ENCODE measurements around the gene TCOF1.
"Not testable (repeated sequence)": the region's sequence is repeated elsewhere in the genome, so short reads cannot be mapped to it uniquely, and the experiment has no call there.

TCOF1 gene

DNA sequence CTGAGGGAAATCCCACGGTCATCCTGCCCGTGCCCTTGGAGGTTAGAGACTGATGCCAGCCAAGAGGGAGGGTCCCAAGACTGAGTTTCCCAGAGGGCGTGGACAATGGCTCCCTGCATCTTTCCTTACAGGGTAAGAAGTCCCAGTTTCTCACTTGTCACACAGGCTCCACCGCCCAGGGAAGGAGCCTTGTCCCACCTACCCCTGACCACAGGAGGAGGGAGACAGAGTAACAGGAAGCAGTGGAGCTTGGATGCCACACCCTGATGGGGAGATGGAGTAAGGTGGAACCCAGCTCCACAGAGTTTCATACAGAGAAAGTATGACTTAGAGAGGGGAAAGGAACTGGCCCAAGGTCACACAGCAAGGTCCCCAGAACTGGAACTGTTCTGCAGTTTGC is 64.6 kb downstream of the TCOF1 start:
- TF ChIP-seq EZH2 (IDR thresholded peaks at IDR 0.05; ENCODE audit: borderline replicate concordance, low read length), result no peak
- TF ChIP-seq CTCF (IDR thresholded peaks at IDR 0.05; ENCODE audit: low read length), result no peak
- Histone ChIP-seq H3K4me1 (ENCODE audit: insufficient read depth, low read length, severe bottlenecking) (peaks cover 12% of the 10 kb centered on the region), H3K79me2 (ENCODE audit: insufficient read depth, low read length) (no peaks in the 10 kb centered on the region), H2AFZ (ENCODE audit: low read length) (no peak overlapping the region), H3K9me2 (ENCODE audit: low read depth, low read length) (no peaks in the 10 kb centered on the region), H3K27ac (ENCODE audit: low read depth, low read length, poor library complexity, severe bottlenecking) (no peak overlapping the region), H3K9ac (ENCODE audit: low read length) (no peak overlapping the region), H3K36me3 (ENCODE audit: insufficient read depth, low read length) (no peaks in the 10 kb centered on the region), H4K20me1 (ENCODE audit: insufficient read depth, low read length) (no peaks in the 10 kb centered on the region), H3K27me3 (ENCODE audit: insufficient read depth, low read length) (no peaks in the 10 kb centered on the region), H3K9me3 (ENCODE audit: low read length) (no peaks in the 10 kb centered on the region), H3K4me2 (ENCODE audit: low read length) (no peak overlapping the region), H3K4me3 (ENCODE audit: low read depth, low read length, poor library complexity, severe bottlenecking) (no peak overlapping the region), H3F3A (ENCODE audit: insufficient read depth, low read length) (no peaks in the 10 kb centered on the region)

DNA sequence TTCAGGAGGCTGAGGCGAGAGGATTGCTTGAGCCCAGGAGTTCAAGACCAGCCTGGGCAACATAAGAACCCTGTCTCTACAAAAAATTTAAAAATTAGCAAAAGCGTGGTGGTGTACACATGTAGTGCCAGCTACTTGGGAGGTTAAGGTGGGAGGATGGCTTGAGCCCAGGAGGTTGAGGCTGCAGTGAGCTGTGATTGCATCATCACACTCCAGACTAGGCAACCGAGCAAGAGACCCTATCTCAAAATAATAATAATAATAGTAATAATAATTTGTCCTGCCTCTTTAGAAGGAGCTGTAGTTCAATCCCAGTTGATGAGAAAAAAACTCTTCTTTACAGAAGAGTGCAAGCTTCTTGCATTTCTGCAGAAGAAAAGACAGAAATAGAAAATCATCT is 65.3 kb downstream of the TCOF1 start:
- no peak overlapping the region for H3K9ac ChIP-seq (ENCODE audit: low read length)
- no peak for TF ChIP-seq EZH2 (IDR thresholded peaks at IDR 0.05; ENCODE audit: borderline replicate concordance, low read length)
- no peak for TF ChIP-seq CTCF (IDR thresholded peaks at IDR 0.05; ENCODE audit: low read length)
- H3K27me3 ChIP-seq (ENCODE audit: insufficient read depth, low read length), result no peaks in the 10 kb centered on the region
- H4K20me1 ChIP-seq (ENCODE audit: insufficient read depth, low read length), result no peaks in the 10 kb centered on the region
- no peak overlapping the region for H2AFZ ChIP-seq (ENCODE audit: low read length)
- H3K79me2 ChIP-seq (ENCODE audit: insufficient read depth, low read length), result no peaks in the 10 kb centered on the region
- H3K4me3 ChIP-seq (ENCODE audit: low read depth, low read length, poor library complexity, severe bottlenecking), result no peak overlapping the region
- H3K9me2 ChIP-seq (ENCODE audit: low read depth, low read length), result no peaks in the 10 kb centered on the region
- no peaks in the 10 kb centered on the region for H3F3A ChIP-seq (ENCODE audit: insufficient read depth, low read length)
- H3K4me2 ChIP-seq (ENCODE audit: low read length), result no peak overlapping the region
- no peaks in the 10 kb centered on the region for H3K36me3 ChIP-seq (ENCODE audit: insufficient read depth, low read length)
- H3K27ac ChIP-seq (ENCODE audit: low read depth, low read length, poor library complexity, severe bottlenecking), result no peak overlapping the region
- H3K9me3 ChIP-seq (ENCODE audit: low read length), result no peaks in the 10 kb centered on the region
- H3K4me1 ChIP-seq (ENCODE audit: insufficient read depth, low read length, severe bottlenecking), result peaks cover 12% of the 10 kb centered on the region

- H3K36me3 ChIP-seq (ENCODE audit: insufficient read depth, low read length); H3K27me3 ChIP-seq (ENCODE audit: insufficient read depth, low read length); H3K4me1 ChIP-seq (ENCODE audit: insufficient read depth, low read length, severe bottlenecking); H3K9me3 ChIP-seq (ENCODE audit: low read length); H3K4me3 ChIP-seq (ENCODE audit: low read depth, low read length, poor library complexity, severe bottlenecking); H4K20me1 ChIP-seq (ENCODE audit: insufficient read depth, low read length); H3K27ac ChIP-seq (ENCODE audit: low read depth, low read length, poor library complexity, severe bottlenecking); H3K9ac ChIP-seq (ENCODE audit: low read length); H3K4me2 ChIP-seq (ENCODE audit: low read length); H3F3A ChIP-seq (ENCODE audit: insufficient read depth, low read length); H3K9me2 ChIP-seq (ENCODE audit: low read depth, low read length); H3K79me2 ChIP-seq (ENCODE audit: insufficient read depth, low read length); H2AFZ ChIP-seq (ENCODE audit: low read length): not testable (repeated sequence)
These were observed 68.7 kb downstream of the TCOF1 start for GRCh38 chr5:150426165-150426564.

DNA sequence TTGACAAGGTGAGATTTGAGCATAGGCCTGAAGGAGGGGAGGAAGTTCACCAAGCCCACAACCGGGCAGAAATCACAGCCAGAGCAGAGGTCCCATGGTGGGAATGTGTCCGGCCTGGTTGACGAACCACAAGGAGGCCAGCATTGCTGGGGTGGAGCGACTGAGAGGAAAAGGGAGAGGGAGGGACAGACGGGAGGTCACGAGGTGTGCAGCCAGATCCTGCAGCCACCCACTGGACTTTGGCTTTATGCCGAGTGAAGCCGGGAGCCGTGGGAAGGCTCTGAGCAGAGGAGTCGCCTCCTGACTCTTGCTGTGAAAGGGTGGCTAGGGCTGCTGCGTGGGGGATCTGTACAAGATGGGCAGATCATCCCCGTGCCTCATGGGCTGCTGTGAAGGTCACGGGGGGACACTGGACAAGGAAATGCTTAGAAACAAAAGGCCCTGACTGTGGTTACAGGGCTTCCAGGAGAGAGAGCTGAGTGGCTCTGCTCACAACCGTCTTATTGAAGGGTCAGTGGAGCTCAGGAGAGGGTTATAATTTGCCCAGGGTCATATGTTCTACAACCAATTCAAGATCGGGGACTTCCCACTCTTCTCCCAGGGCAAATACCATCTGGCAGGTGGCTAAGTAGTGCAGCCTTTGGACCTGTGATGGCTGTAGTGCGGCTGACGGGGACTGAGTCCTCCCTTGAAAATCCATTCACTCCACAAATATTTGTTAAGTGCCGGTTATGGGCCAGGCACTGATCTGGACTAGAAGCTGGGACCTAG is 70.8 kb downstream of the TCOF1 start:
- no peak overlapping the region for H2AFZ ChIP-seq (ENCODE audit: low read length)
- TF ChIP-seq EZH2 (IDR thresholded peaks at IDR 0.05; ENCODE audit: borderline replicate concordance, low read length) (no peak), CTCF (IDR thresholded peaks at IDR 0.05; ENCODE audit: low read length) (no peak)
- H3K4me1 ChIP-seq (ENCODE audit: insufficient read depth, low read length, severe bottlenecking), result no peaks in the 10 kb centered on the region
- H3K9me3 ChIP-seq (ENCODE audit: low read length), result no peaks in the 10 kb centered on the region
- no peak overlapping the region for H3K4me2 ChIP-seq (ENCODE audit: low read length)
- no peaks in the 10 kb centered on the region for H4K20me1 ChIP-seq (ENCODE audit: insufficient read depth, low read length)
- no peaks in the 10 kb centered on the region for H3K36me3 ChIP-seq (ENCODE audit: insufficient read depth, low read length)
- H3F3A ChIP-seq (ENCODE audit: insufficient read depth, low read length), result no peaks in the 10 kb centered on the region
- H3K27ac ChIP-seq (ENCODE audit: low read depth, low read length, poor library complexity, severe bottlenecking), result no peak overlapping the region
- no peaks in the 10 kb centered on the region for H3K79me2 ChIP-seq (ENCODE audit: insufficient read depth, low read length)
- H3K9me2 ChIP-seq (ENCODE audit: low read depth, low read length), result no peaks in the 10 kb centered on the region
- no peak overlapping the region for H3K9ac ChIP-seq (ENCODE audit: low read length)
- H3K4me3 ChIP-seq (ENCODE audit: low read depth, low read length, poor library complexity, severe bottlenecking), result no peak overlapping the region
- no peaks in the 10 kb centered on the region for H3K27me3 ChIP-seq (ENCODE audit: insufficient read depth, low read length)

All from OCI-LY1 (cell line).